SIG-M5 treated with dmso at 0.1 percent for 504 hours (cell line): ENCODE results near the gene TLCD3B.

ENCODE experiments used
- DNase-seq: peaks from one replicate; lab custom pipeline; 2025; ENCODE audit not compliant: unreplicated experiment; lab: John Stamatoyannopoulos, UW

Gene TLCD3B

DNA sequence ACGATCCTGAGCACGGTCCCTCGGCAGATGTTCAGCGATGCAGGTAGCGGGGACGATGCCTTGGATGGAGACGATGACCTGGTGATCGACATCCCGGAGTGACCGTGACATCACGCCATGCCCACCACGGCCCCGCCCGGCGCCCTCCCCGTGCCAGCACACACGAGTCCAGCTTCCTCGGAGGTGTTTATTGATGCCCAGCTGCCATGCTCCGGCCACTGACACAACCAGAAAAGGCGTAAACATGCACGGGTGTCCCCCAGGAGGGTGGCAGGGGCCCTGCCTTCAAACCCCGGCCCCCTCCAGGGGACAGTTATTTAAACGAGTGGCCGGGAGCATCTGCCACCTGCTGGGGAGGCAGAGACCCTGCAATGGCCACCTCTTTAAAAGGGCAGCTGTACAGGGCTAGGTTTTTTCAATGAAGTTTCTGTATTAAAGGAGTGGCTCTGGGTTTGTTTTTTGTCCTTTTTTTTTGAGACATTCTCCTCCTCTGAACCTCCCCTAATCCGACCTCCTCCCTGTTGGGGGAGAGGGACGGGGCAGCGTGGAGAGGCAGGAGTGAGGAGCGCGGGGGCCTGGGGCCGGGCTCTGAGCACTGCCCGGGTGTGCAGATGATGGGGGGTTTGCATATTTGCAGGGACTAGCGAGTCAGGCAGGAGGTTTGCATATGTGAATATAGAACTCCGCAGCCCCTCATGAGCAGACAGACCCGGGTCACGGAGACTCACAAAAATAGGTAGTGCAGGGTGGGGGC is 25.6 kb downstream of the TLCD3B start:
- DNase-seq = peak; percentile 52

GRCh38 chr16:30004811-30005242 is 26.2 kb downstream of the TLCD3B start:
- DNase-seq = no peak

DNA sequence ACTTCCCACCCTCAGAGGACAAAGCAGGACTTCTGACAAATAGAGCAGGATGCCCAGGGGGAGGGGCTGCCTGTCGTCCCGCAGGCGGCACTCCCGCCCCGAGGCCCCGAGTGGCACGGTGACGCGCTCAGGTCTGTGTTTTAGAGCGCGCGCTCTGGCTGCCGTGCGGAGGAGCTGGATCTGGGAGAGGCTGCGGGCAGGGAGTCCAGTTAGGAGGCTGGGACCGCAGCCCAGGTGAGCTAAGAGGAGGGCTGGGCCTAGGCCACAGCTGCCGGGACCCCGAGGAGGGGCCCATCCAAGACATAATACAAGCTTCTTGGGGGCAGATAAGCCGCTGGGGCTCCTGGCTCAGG is 26.7 kb downstream of the TLCD3B start:
- no peak for DNase-seq

- no peak for DNase-seq
Measured at GRCh38 chr16:30003670-30004423, 27.2 kb downstream of the TLCD3B start.

- no peak for DNase-seq
Measured at GRCh38 chr16:30002614-30003346, 28.3 kb downstream of the TLCD3B start.

DNA sequence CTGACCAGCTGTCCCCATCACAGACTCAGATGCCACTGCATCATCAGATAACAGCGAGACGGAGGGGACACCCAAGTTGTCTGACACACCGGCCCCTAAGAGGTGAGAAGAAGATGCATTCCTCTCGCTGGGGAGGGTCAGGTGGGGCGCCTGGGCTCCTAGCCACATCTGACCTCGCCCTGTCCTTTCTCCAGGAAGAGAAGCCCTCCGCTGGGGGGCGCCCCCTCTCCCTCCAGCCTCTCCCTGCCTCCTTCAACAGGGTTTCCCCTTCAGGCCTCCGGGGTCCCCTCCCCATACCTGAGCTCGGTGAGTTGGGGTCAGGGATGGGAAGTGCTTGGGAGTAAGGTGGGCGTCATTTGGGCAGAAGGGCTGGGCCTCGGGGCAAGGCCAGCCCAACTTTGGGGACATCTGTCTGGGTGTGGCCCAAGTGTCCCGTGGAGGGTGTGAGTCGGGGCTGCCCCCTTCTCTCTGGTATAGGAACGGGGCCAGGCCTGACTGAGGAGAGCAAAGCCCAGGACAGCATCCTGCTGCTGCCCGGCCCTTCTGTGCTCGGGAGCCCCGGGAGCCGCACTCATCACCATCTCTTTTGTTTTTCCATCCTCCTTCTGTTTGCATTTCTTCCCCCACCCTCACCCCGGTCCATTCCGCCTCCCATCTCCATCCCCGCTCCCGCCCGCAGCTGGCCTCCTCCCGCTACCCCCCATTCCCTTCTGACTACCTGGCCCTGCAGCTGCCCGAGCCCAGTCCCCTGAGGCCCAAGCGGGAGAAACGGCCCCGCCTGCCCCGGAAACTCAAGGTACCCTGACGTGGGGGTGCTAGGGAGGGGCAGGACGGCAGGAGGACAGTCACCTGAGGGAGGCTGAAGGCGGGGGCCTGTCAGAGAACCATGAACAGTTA is 30.1 kb downstream of the TLCD3B start:
- DNase-seq = no peak

DNA sequence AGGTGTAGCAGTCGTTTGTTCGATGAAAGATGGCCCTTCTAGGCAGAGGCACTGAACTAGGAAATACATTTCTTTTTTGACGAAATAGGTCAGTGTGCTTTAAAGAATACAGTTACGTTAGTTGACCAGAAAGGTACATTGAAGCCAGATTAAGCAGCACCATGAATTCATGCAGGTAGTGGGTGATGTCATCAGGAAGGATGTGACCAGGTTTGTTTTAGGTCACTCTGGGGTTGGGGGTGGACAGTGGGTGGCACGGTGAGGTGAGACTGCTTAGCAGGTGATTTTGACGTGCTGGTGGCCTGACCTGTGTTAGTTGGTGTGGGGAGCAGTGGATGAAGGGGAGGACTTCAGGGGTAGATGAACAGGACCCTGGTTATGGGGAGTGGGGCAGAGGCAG is 31.5 kb downstream of the TLCD3B start:
- no peak for DNase-seq

GRCh38 chr16:29996766-29997250 is 34.3 kb downstream of the TLCD3B start:
- DNase-seq = no peak

- DNase-seq = peak; percentile 95
Measured at GRCh38 chr16:29995911-29996765, 34.9 kb downstream of the TLCD3B start, which contains the start of gene INO80E. Gene INO80E, plus strand, starts transcription at chr16:29996241. Its CDS starts 70 bp downstream, at chr16:29996311.

- peak; percentile 84 for DNase-seq
Measured at GRCh38 chr16:29995324-29995910, 35.7 kb downstream of the TLCD3B start, which contains the start of gene HIRIP3. Gene HIRIP3, minus strand, starts transcription at chr16:29995617. Its CDS starts 12 bp downstream, at chr16:29995605.

DNA sequence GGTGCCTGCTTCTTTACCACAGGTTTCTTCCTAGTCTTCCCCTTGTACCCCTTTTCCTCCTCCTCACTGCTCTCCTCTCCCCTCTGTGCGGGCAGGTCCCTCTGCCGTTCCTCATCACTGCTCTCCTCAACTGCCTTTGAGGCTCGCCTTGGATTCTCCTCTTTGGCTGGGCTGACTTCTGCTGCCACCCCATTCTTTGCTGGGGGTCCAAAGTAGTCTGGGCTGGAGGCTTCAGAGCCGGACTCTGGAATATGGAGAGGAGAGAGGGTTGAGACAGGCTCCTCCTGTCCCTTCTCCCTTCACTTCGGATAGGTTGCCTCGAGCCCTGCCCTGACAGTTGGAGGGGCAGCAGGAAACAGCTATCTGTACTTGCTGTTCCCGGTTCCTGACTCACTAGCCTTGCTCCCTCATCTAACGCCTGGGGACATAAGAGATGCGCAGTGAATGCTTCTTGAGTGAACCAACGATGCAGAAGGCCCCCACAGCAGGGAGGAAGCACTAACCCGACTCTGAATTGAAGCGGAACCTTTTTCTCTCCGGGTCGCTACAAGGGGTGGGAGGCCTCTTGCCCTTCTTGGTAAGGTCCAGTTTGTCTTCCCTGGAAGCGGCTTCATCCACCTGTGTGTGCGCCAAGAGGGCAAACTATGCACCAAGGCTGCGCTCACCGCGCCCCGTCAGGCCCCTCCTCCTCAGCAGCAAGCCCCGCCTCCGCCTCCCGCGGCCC is 36.3 kb downstream of the TLCD3B start:
- peak; percentile 34 for DNase-seq

DNA sequence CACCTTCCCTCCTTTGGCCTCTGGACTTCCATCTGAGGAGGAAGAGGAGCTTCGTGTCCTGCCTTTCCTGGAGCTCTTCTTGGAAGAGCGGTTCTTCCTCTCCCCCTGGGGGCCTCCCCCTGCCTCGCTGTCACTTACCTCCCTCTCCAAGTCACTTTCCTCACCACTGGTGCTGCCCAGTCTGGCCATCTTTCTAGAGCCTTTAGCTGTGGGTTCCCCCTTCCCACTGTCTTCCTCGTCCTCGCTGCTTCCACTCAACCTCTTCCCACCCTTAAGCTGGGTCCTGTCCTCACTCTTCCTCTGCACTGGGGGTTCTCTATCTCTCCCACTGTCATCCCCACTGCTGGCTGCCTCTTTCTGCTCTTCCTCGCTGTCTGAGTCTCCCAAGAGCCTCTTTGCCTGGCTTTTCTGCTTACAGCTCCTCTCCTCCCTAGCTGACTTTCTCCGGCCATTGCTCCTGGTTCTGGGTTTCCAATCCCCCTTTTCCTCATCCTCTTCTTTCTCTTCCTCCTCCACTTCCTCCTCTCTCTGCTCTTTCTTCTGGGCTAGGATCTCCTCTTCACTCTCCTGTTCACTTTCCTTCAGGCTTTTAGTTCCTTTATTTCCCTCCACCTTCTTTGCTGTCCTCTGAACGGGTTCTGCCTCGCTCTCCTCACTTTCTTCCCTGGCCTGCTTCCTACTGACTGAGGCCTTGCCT is 37.0 kb downstream of the TLCD3B start:
- no peak for DNase-seq

DNA sequence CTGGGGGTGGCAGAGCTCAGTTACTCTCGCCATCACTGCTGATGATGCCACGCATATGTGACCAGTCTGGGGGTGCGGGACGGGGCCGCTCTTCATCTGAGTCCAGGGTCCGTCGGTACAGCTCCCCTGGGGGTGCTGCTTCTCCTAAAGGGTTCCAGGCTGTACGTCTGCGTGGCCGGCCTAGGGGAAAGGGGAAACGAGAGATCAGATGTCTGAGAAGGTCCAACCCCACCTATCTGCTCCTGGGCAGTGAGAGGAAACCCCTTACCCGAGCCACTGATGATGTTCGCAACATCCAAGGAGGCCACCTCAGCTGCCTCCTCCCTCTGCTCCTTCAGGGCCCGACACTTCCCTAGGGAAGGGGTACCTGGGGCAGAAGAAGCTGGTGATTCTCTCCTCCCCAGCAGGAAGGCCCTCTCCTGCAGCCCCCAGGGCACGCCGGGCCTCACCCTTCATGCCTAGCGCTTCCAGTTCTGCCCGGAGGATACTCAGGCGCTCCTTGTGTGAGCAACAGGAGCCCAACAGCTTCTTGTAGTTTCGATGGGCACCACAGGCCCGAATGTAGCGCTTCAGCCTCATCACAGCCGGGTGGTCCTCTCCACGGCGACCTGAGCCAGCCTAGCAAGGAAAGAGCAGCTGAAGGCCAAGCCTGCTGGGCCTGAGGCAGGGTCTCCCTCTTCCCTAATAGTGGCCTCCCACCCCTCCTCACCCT is 37.7 kb downstream of the TLCD3B start:
- no peak for DNase-seq

- DNase-seq = no peak
Measured at GRCh38 chr16:29992344-29992967, 38.6 kb downstream of the TLCD3B start.

- DNase-seq = no peak
Measured at GRCh38 chr16:29991571-29991904, 39.5 kb downstream of the TLCD3B start.

DNA sequence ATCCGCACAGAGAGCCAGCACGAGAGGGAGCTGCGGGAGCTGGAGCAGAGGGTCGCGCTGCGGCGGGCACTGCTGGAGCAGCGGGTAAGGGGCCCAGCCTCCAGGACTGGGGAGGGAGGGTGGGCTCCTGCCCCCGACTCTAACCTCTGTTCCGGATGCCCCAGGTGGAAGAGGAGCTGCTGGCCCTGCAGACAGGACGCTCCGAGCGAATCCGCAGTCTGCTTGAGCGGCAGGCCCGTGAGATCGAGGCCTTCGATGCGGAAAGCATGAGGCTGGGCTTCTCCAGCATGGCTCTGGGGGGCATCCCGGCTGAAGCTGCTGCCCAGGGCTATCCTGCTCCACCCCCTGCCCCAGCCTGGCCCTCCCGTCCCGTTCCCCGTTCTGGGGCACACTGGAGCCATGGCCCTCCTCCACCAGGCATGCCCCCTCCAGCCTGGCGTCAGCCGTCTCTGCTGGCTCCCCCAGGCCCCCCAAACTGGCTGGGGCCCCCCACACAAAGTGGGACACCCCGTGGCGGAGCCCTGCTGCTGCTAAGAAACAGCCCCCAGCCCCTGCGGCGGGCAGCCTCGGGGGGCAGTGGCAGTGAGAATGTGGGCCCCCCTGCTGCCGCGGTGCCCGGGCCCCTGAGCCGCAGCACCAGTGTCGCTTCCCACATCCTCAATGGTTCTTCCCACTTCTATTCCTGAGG is 40.0 kb downstream of the TLCD3B start:
- DNase-seq = no peak
